Measurements from ENCODE around the gene GPR31. TPM values are rescaled to one million over a fixed set of nuclear protein-coding genes. Genes with fewer than 3 reads are reported as not detected.
"Not testable (repeated sequence)": the region's sequence is repeated elsewhere in the genome, so short reads cannot be mapped to it uniquely, and the experiment has no call there.

The GPR31 gene
- total and polyA plus RNA-seq, 2 donors (not counting 3 experiments of a cell fraction or from before 2014, with no cell fraction given), result not detected

DNA sequence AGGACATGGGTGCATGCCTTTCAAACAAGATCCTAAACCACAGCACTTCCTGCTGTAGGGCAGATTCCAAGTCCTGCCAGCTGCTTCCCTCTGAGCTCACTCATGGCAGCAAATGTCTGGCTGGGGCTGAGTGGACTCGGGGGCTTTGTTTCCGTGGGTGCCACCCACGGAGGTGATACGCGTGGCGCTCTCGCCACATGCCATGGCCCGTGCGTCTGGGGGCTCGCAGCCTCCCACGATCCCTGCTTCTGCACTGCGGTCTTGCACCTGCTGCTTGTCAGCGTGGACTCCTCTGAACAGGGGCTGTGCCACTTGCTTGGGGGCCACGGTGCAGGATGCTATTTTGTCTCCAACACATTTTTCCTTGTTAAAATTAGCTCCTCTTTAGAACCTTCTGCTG, 19.5 kb upstream of the GPR31 start:
- H3K27ac ChIP-seq (ENCODE audit: insufficient read depth, low read depth, low read length); H3K4me3 ChIP-seq (replicated peaks in 1 of 3; ENCODE audit: insufficient read depth in 1 of 3, low read depth in 1 of 3, low read length in 3 of 3); H3K4me1 ChIP-seq (ENCODE audit: control insufficient read depth, extremely low read depth, insufficient read depth, low read length); CTCF ChIA-PET; H3K79me2 ChIP-seq (ENCODE audit: control insufficient read depth, insufficient read depth, low read length); H3K4me2 ChIP-seq (ENCODE audit: insufficient read depth, low read length); H3K27me3 ChIP-seq (ENCODE audit: control insufficient read depth in 2 of 2, insufficient read depth in 2 of 2, low read length in 2 of 2); dilution Hi-C loops (cut with MboI; ENCODE audit: extremely low pct_ligation_motif_present, low sequenced_read_pairs); H3K9me3 ChIP-seq (replicated peaks; ENCODE audit: control insufficient read depth, insufficient read depth, low read length); FAIRE-seq; H3K36me3 ChIP-seq (ENCODE audit: control insufficient read depth in 2 of 2, extremely low read depth in 1 of 2, insufficient read depth in 2 of 2, low read length in 2 of 2); intact Hi-C loops (cut with micrococcal nuclease); H2AFZ ChIP-seq (ENCODE audit: low read depth, low read length); BruUV-seq (replicated peaks); H3K9me1 ChIP-seq (replicated peaks; ENCODE audit: control insufficient read depth, extremely low read depth, insufficient read depth, low read length); DNase-seq (ENCODE audit: low read depth, low spot score); H4K20me1 ChIP-seq (replicated peaks; ENCODE audit: control insufficient read depth, extremely low read depth, insufficient read depth, low read length); H3K9ac ChIP-seq (replicated peaks; ENCODE audit: extremely low read depth, insufficient read depth, low read length); POLR2A ChIA-PET: not testable (repeated sequence)

- H3K36me3 ChIP-seq (ENCODE audit: control insufficient read depth in 2 of 2, extremely low read depth in 1 of 2, insufficient read depth in 2 of 2, low read length in 2 of 2); intact Hi-C loops (cut with micrococcal nuclease); H3K79me2 ChIP-seq (ENCODE audit: control insufficient read depth, insufficient read depth, low read length); POLR2A ChIA-PET; H4K20me1 ChIP-seq (replicated peaks; ENCODE audit: control insufficient read depth, extremely low read depth, insufficient read depth, low read length); H3K27ac ChIP-seq (ENCODE audit: insufficient read depth, low read depth, low read length); H3K9me1 ChIP-seq (replicated peaks; ENCODE audit: control insufficient read depth, extremely low read depth, insufficient read depth, low read length); DNase-seq (ENCODE audit: low read depth, low spot score); CTCF ChIA-PET; H3K9me3 ChIP-seq (replicated peaks; ENCODE audit: control insufficient read depth, insufficient read depth, low read length); H2AFZ ChIP-seq (ENCODE audit: low read depth, low read length); BruUV-seq (replicated peaks); H3K9ac ChIP-seq (replicated peaks; ENCODE audit: extremely low read depth, insufficient read depth, low read length); FAIRE-seq; H3K27me3 ChIP-seq (ENCODE audit: control insufficient read depth in 2 of 2, insufficient read depth in 2 of 2, low read length in 2 of 2); dilution Hi-C loops (cut with MboI; ENCODE audit: extremely low pct_ligation_motif_present, low sequenced_read_pairs); H3K4me2 ChIP-seq (ENCODE audit: insufficient read depth, low read length); H3K4me3 ChIP-seq (replicated peaks in 1 of 3; ENCODE audit: insufficient read depth in 1 of 3, low read depth in 1 of 3, low read length in 3 of 3); H3K4me1 ChIP-seq (ENCODE audit: control insufficient read depth, extremely low read depth, insufficient read depth, low read length): not testable (repeated sequence)
Observed at GRCh38 chr6:167172011-167172410, 14.2 kb upstream of the GPR31 start.

DNA sequence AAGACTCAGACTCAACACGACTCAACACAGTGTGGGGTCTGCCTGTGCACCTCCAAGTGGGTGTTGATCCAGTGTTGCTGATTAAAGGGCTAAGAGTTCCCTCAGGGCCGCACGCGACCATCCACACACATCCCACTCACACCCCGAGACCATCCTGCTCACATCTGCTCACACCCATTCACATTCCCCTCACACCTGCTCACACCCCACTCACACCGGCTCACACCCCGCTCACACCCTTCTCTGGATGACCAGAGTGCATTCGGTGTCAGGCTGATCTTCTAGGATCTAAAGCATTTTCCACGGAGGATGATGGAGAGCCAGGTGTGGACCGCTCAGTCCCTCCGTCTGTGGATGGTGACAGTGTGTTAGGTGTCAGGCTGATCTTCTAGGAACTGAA, 13.5 kb upstream of the GPR31 start:
- intact Hi-C loops (cut with micrococcal nuclease); H3K9me1 ChIP-seq (replicated peaks; ENCODE audit: control insufficient read depth, extremely low read depth, insufficient read depth, low read length); dilution Hi-C loops (cut with MboI; ENCODE audit: extremely low pct_ligation_motif_present, low sequenced_read_pairs); BruUV-seq (replicated peaks); FAIRE-seq; H3K4me3 ChIP-seq (replicated peaks in 1 of 3; ENCODE audit: insufficient read depth in 1 of 3, low read depth in 1 of 3, low read length in 3 of 3); H3K27ac ChIP-seq (ENCODE audit: insufficient read depth, low read depth, low read length); H3K9me3 ChIP-seq (replicated peaks; ENCODE audit: control insufficient read depth, insufficient read depth, low read length); H3K4me1 ChIP-seq (ENCODE audit: control insufficient read depth, extremely low read depth, insufficient read depth, low read length); H3K27me3 ChIP-seq (ENCODE audit: control insufficient read depth in 2 of 2, insufficient read depth in 2 of 2, low read length in 2 of 2); H3K36me3 ChIP-seq (ENCODE audit: control insufficient read depth in 2 of 2, extremely low read depth in 1 of 2, insufficient read depth in 2 of 2, low read length in 2 of 2); H4K20me1 ChIP-seq (replicated peaks; ENCODE audit: control insufficient read depth, extremely low read depth, insufficient read depth, low read length); H2AFZ ChIP-seq (ENCODE audit: low read depth, low read length); POLR2A ChIA-PET; H3K9ac ChIP-seq (replicated peaks; ENCODE audit: extremely low read depth, insufficient read depth, low read length); H3K4me2 ChIP-seq (ENCODE audit: insufficient read depth, low read length); CTCF ChIA-PET; H3K79me2 ChIP-seq (ENCODE audit: control insufficient read depth, insufficient read depth, low read length); DNase-seq (ENCODE audit: low read depth, low spot score): not testable (repeated sequence)

GRCh38 chr6:167169867-167170266, 12.1 kb upstream of the GPR31 start:
- DNase-seq (ENCODE audit: low read depth, low spot score); H3K79me2 ChIP-seq (ENCODE audit: control insufficient read depth, insufficient read depth, low read length); H3K9me3 ChIP-seq (replicated peaks; ENCODE audit: control insufficient read depth, insufficient read depth, low read length); H3K9me1 ChIP-seq (replicated peaks; ENCODE audit: control insufficient read depth, extremely low read depth, insufficient read depth, low read length); BruUV-seq (replicated peaks); H2AFZ ChIP-seq (ENCODE audit: low read depth, low read length); H3K4me3 ChIP-seq (replicated peaks in 1 of 3; ENCODE audit: insufficient read depth in 1 of 3, low read depth in 1 of 3, low read length in 3 of 3); H3K4me1 ChIP-seq (ENCODE audit: control insufficient read depth, extremely low read depth, insufficient read depth, low read length); H3K36me3 ChIP-seq (ENCODE audit: control insufficient read depth in 2 of 2, extremely low read depth in 1 of 2, insufficient read depth in 2 of 2, low read length in 2 of 2); CTCF ChIA-PET; POLR2A ChIA-PET; H4K20me1 ChIP-seq (replicated peaks; ENCODE audit: control insufficient read depth, extremely low read depth, insufficient read depth, low read length); dilution Hi-C loops (cut with MboI; ENCODE audit: extremely low pct_ligation_motif_present, low sequenced_read_pairs); H3K27me3 ChIP-seq (ENCODE audit: control insufficient read depth in 2 of 2, insufficient read depth in 2 of 2, low read length in 2 of 2); H3K27ac ChIP-seq (ENCODE audit: insufficient read depth, low read depth, low read length); FAIRE-seq; intact Hi-C loops (cut with micrococcal nuclease); H3K4me2 ChIP-seq (ENCODE audit: insufficient read depth, low read length); H3K9ac ChIP-seq (replicated peaks; ENCODE audit: extremely low read depth, insufficient read depth, low read length): not testable (repeated sequence)
